ENCODE results near the gene TMBIM4. TPM values are rescaled to one million over a fixed set of nuclear protein-coding genes. Genes with fewer than 3 reads are reported as not detected.

The TMBIM4 gene
- total RNA-seq, 2 donors from 2014 or later: 130 to 168 TPM

DNA sequence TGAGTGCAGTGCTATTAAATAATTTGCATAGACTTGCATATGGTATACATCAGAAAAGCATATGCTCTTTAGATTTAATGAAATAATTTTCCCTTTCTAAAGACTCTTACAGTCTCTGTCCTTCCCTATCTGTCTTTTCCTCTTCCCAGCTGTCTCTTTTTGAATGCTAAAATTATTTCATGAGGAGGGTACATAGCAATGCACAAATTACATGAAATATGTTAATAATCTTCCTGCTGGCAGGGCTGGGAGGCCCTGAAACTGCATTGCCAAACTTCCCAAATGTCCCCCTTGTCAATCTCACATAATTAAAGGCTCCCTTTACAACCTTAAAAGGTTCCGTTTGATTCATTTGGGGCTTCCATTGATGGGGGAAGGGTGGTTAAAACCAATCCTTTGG is 61.4 kb downstream of the TMBIM4 start:
- no peak overlapping the region for H3K27ac ChIP-seq
- intact Hi-C loops (cut with DNase I): no loop called here
- no peaks in the 10 kb centered on the region for H3K27me3 ChIP-seq
- TF ChIP-seq, protein P1, sequence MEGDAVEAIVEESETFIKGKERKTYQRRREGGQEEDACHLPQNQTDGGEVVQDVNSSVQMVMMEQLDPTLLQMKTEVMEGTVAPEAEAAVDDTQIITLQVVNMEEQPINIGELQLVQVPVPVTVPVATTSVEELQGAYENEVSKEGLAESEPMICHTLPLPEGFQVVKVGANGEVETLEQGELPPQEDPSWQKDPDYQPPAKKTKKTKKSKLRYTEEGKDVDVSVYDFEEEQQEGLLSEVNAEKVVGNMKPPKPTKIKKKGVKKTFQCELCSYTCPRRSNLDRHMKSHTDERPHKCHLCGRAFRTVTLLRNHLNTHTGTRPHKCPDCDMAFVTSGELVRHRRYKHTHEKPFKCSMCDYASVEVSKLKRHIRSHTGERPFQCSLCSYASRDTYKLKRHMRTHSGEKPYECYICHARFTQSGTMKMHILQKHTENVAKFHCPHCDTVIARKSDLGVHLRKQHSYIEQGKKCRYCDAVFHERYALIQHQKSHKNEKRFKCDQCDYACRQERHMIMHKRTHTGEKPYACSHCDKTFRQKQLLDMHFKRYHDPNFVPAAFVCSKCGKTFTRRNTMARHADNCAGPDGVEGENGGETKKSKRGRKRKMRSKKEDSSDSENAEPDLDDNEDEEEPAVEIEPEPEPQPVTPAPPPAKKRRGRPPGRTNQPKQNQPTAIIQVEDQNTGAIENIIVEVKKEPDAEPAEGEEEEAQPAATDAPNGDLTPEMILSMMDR (IDR thresholded peaks at IDR 0.05): no peak
- DNase-seq: no peak
- H3K36me3 ChIP-seq: no peaks in the 10 kb centered on the region
- no peaks in the 10 kb centered on the region for H3K4me1 ChIP-seq
- H3K9ac ChIP-seq (ENCODE audit: low read depth in 2 of 2, low read length in 2 of 2): no peak overlapping the region
- no peak overlapping the region for H3K4me3 ChIP-seq
- no peaks in the 10 kb centered on the region for H3K9me3 ChIP-seq

DNA sequence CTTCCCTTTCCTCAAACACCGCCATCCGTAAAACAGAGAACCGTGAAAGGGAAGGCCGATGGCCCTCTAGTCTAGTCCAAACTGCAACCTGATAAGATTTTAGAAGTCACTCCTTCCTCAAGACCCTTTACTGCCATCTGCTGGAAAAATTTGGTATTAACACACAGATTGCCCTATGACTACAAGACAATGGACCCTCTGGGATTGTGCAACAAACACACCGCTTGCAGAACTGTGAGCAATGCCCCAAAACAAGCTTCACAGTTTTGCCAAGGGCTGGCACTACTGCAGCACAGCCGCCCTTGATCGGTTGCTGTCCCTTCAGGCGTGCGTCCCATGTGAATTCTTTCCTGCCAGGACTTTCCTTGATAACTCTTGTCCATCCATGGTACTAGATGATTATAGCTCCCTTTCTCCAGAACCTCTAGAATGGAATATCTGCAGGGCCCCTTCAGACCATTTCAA is 62.3 kb downstream of the TMBIM4 start:
- no peak overlapping the region for H3K9ac ChIP-seq (ENCODE audit: low read depth in 2 of 2, low read length in 2 of 2)
- TF ChIP-seq, protein P1 (IDR thresholded peaks at IDR 0.05): peak; percentile 84
- H3K36me3 ChIP-seq: no peaks in the 10 kb centered on the region
- peak; percentile 78 for DNase-seq
- no peaks in the 10 kb centered on the region for H3K27me3 ChIP-seq
- H3K9me3 ChIP-seq: no peaks in the 10 kb centered on the region
- no peak overlapping the region for H3K27ac ChIP-seq
- no peaks in the 10 kb centered on the region for H3K4me1 ChIP-seq
- intact Hi-C loops (cut with DNase I): no loop called here
- no peak overlapping the region for H3K4me3 ChIP-seq

DNA sequence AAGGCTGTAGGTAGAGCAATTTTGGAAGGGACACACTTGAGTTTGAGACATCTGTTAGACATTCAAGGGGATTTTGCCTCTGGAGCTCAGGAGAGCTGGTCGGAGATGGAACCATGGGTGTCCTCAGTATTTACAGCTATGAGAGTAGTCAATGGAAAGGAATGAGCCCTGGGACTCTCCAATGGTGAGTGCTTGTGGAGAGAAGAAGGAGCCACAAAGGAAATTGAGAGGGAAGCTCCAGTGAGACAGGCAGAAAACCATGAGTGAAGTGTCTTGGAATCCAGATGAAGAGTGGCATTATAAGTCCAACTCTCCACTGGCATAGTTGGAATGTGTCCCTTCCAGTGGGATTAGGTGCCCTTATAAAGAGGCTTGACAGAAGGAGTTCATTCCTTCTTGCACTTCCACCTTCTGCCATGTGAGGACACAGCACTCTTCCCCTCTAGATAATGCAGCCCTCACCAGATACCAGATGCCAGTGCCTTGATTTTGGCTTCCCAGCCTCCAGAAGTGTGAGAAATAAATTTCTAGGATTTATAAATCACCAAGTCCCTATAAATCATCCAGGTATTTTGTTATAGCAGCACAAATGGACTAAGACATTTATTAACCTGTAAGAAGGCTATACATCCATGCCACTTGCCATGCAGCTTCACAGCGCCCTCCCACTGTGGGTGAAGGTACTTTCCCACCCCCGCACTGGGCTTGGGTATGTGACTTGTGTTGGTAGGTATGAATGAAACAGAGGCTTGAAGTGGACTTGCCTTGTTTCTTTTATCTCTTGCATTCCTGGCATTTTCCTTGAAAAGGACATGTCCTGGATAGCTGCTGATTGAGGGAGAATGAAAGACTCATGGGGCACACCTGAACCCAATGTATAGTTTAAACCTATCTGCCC is 66.5 kb downstream of the TMBIM4 start:
- no peak for DNase-seq
- TF ChIP-seq, protein P1 (IDR thresholded peaks at IDR 0.05): no peak
- intact Hi-C loops (cut with DNase I): no loop called here
- H3K9ac ChIP-seq (ENCODE audit: low read depth in 2 of 2, low read length in 2 of 2): no peak overlapping the region
- H3K4me3 ChIP-seq: no peak overlapping the region
- H3K27me3 ChIP-seq: no peaks in the 10 kb centered on the region
- no peaks in the 10 kb centered on the region for H3K4me1 ChIP-seq
- H3K9me3 ChIP-seq: no peaks in the 10 kb centered on the region
- no peak overlapping the region for H3K27ac ChIP-seq
- H3K36me3 ChIP-seq: no peaks in the 10 kb centered on the region

DNA sequence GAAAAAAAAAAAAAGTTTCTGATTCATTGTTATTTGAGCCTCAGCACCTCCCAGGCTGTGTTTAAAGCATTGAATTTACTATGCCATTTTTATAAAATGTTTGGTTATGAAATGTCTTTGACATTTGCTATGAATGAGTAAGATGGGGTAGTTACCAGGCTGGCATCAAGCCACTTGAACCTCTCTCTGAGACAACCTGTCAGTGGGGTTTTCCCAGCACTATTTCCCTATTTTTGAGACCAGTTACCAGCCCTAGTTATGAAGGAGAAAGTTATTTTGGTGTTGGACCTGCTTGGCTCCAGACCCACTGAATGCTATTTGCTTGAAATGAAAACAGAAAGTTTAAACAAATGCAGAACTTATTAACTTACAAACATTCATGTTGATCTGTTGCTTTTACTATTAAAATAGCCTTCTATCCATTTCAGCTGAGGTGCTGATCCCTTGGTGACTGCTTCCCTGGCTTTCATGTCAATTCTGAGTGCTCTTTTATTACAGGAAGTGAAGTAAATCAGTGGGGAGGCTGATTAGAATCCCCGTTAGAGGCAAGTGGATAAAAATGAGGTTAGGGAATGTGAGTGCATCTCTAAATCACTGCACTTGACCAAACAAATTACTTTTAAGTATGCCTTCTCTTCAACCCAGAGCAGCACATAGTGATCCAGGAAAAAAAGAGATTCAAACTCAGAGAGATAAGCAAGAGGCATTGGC is 77.1 kb downstream of the TMBIM4 start:
- no peaks in the 10 kb centered on the region for H3K27me3 ChIP-seq
- H3K9ac ChIP-seq (ENCODE audit: low read depth in 2 of 2, low read length in 2 of 2): no peak overlapping the region
- no peaks in the 10 kb centered on the region for H3K4me1 ChIP-seq
- TF ChIP-seq, protein P1 (IDR thresholded peaks at IDR 0.05): no peak
- no peaks in the 10 kb centered on the region for H3K36me3 ChIP-seq
- H3K9me3 ChIP-seq: no peaks in the 10 kb centered on the region
- no peak overlapping the region for H3K4me3 ChIP-seq
- no peak for DNase-seq
- intact Hi-C loops (cut with DNase I): no loop called here
- H3K27ac ChIP-seq: no peak overlapping the region

DNA sequence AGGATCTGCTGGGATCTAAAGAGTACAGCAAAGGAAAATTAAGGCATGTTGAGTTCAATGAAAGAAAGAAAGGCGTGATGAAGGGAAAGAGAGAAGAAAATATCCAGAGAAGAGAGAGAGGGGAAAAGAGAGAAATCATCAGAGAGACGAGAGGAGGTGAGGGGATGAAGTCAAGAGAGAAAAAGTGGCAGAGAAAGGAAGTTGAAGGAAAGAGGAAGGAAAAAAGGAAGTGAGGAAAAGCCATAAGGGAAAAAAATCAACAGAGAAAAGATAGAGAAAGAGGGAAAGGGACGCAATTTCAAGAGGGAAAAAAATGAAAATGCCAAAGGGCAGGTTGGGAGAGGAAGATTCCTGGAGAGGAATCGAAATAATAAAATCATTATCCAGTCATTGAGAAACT is 79.6 kb downstream of the TMBIM4 start:
- TF ChIP-seq, protein P1 (IDR thresholded peaks at IDR 0.05): no peak
- intact Hi-C loops (cut with DNase I): no loop called here

More for the DNA sequence above, 79.6 kb downstream of the TMBIM4 start:
- DNase-seq: no peak
- no peak overlapping the region for H3K27ac ChIP-seq
- no peaks in the 10 kb centered on the region for H3K4me1 ChIP-seq
- no peaks in the 10 kb centered on the region for H3K36me3 ChIP-seq
- H3K9me3 ChIP-seq: no peaks in the 10 kb centered on the region
- no peak overlapping the region for H3K9ac ChIP-seq (ENCODE audit: low read depth in 2 of 2, low read length in 2 of 2)
- H3K27me3 ChIP-seq: no peaks in the 10 kb centered on the region
- no peak overlapping the region for H3K4me3 ChIP-seq

Data from colonic mucosa (tissue), 4 donors.